HTERT RPE-1 (cell line): Measurements from ENCODE around the gene IL15.

Experiments
- in situ Hi-C: fragments of 300-500 bp; cut with MboI; formaldehyde crosslinking; loops from 4 replicates; pipeline ENCODE4 v1.14.3; 2020; ENCODE audit warnings: low sequenced_read_pairs

The IL15 gene

DNA sequence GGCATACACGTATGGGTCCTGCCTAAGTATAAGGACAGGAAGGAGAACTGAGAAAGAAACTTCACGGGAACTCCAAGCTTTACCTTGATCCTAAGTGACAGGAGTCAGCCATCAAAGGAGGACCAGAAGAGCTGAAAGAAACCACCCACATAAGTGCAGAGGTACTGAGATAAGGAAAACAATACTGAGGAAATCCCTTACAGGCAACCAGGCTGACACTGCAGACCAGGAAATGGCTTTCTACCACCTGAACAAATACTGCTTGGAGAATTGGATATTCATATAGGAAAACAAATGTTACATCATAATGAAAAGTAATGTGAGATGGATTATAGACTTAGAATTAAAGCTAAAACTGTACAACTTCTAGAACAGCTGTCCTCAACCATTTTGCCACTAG lies 127.0 kb downstream of the IL15 start:
- in situ Hi-C loops, result no loop called here

DNA sequence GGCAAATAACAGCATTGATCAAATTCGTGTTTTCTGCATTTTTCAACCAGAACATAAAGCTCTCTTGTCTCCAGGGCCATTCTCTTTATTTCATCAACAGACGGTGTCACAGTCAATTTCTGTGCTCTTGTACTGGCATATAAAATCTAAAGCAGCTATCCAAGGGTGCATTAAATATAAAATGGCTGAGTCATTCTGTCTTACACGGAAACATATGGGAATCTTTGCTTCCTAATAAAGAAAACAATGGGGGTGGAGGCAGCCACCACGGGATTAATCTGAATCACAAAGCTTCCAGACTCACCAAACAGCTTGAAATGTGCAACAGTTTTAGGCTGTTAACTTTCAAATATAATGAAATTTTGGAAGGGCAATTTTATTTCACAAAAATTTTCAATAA lies 132.6 kb downstream of the IL15 start:
- in situ Hi-C loops, result no loop called here

DNA sequence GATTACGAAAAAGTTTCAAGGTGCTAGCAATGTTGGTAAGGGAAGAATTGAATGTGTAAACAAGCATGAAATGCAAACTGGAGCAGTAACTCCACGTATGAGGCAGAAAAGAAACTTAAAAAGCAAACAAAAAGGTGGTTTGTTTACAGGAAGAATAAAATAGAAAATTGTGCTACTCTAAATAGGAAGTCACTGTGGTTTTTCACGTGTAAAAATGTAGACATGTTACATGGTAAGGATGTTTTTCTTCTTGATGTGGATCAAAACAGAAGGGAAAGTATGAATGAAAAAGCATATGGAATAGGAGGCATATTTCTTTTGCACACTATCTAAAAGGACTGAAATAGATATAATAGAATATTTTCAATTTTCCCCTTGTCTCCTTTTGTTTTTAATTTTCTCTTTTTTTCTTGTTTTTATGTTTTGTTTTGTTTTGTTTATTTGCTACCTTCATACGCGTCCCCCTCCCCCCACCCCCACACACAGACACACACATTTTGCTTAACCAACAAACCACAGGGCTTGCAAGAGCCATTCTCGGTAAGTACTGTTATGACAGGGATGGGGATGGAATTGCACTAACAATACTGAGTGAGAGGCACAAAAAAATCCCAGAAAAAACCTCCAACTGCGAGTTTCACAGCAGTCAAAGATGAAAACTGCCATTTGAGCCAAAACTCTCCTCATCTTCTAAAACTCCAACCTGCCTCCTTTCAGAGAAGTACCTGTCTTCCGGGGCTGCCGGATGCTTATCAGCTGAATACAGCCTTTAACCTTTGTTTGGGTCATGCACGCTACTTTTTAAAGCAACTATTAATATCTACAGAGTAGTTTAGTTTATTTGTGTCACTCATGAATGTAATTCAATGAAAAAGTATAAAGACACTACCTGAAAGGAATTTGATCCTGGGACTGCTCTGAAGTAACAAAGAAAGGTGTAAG lies 135.8 kb downstream of the IL15 start:
- in situ Hi-C loops, result no loop called here

DNA sequence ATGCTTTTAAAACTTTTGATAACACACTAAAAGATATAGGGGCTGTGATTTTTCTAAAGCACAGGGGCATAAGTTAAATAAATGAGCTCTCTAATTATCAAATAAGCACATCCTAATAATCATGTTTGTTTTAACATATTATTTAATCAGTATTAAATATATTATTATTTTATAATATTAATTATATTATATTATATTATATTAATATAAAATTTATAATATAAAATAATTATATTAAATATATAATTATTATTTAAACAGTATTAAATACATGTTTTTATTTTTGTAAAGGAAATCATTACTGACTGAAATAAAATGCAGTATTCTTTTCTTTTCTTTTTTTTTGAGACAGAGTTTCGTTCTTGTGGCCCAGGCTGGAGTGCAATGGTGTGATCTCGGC lies 136.5 kb downstream of the IL15 start:
- in situ Hi-C loops, result no loop called here

DNA sequence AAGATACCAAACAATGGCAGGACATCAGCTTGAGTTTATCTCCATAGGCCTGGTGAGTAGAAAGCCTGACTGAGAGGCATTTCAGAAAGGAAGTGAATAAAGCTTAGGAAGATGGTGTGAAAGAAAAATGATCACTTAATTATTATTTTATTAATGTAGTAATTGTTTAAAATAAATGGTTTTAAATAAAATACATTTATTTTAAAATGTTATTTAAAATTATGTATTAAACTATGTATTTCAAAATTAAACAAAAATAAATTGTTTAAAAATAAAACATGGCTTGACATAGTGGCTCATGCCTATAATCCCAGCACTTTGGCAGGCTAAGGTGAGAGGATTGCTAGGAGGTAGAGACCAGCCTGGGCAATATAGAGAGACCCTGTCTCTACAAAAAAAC lies 145.8 kb downstream of the IL15 start:
- in situ Hi-C loops, result no loop called here
